Posterior vena cava (tissue), 2 donors: ENCODE results near the gene MYO15B. TPM values are rescaled to one million over a fixed set of nuclear protein-coding genes. Genes with fewer than 3 reads are reported as not detected.

Source experiments
- DNase-seq: peaks from one replicate; pipeline ENCODE4 v3.0.0-alpha.2; 2020; ENCODE audit warnings: low spot score
- intact Hi-C, 2 donors: fragments of 100-400 bp; cut with DNase I; formaldehyde crosslinking; loops; one replicate each; pipeline versions ENCODE4 v1.14.1 to v1.14.2; 2022 to 2023
- total RNA-seq, 2 donors: library from RNA; stranded (reverse); fragmentation: NEBNext Ultra II Directional; extraction: Animal tissue kit (Norgen Biotek cat#: 25700); gene quantifications; one replicate each; pipeline ENCODE4 v1.2.1, GENCODE V29; 2021
- donor health status: DM: yes; HTN: yes; CAD: no.
- donor health status: DM: yes; HTN: yes; CAD: no.

Gene MYO15B
- total RNA-seq, 2 donors from 2014 or later, result 76.5 to 114 TPM

DNA sequence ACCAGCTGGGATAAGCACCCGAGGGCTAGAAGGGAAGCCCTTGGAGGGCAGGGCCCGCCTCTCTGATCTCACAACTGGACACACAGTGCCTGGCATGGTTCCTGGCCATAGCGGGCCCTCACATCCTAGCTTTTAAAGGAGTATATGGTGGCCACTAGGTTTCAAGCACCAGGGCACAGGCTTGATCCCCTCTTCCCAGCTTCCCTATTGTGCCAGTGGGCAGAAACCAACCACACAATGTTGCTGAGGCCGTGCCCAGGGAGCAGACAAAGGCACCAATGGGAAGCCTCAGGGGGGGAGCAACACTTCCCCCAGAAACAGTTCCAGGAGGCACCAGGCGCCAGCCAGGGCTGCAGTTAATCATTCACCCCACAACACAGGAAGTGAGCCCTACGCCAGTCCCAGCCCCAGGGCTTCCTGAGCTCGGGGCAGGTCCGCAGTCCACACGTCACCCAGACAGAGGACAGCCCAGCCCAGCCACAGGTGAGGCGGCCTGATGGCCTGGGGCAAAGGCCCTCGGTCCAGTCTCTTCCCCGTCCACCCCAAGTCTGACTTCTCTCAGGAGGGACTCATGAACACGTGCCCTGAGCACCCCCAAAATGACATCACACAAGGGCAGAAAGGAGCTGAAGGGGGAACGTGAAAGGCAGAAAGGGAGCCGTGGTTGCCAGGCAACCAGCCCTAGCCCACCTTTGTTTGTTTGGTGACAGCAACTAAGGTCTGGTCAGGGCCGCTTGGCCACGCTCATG is 58.5 kb downstream of the MYO15B start:
- intact Hi-C loops, result no loop called here
- peak; percentile 88 for DNase-seq

DNA sequence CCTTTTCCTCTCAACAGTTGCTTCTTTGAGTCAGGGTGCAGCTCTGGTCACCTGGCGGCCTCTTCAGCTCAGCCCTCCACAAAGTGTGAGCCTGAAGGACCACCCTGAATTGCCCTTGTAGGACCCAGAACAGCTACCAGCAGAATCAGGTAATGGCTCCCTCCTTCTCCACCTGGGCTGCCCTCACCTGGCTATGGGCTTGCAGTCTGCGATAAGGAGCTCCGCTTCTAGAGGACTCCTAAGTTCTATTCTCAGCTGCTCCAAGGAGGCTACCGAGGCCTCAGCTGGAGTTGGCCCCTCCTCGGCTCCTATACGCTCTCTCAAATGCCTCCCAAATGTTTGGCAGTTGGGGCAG is 59.0 kb downstream of the MYO15B start:
- no peak for DNase-seq
- intact Hi-C loops, result no loop called here

DNA sequence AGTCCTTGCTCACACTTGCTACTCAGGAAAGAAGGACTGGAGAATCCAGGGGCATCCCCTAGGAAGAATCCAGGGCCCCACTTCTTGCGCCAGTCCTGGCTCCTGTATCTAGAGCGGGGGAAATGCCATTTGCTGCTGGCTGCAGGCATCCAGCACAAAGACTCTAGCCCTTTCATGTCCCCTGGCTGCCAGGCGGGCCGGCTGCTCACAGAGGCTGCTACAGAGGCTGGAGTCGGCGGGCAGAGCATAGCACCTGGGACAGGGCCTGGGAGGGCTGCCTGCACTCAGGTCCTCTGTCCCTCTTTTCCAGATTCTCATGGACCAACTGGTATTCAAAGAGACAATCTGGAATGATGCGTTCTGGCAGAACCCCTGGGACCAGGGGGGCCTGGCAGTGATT is 59.5 kb downstream of the MYO15B start:
- DNase-seq, result peak; percentile 49
- intact Hi-C loops, result no loop called here

DNA sequence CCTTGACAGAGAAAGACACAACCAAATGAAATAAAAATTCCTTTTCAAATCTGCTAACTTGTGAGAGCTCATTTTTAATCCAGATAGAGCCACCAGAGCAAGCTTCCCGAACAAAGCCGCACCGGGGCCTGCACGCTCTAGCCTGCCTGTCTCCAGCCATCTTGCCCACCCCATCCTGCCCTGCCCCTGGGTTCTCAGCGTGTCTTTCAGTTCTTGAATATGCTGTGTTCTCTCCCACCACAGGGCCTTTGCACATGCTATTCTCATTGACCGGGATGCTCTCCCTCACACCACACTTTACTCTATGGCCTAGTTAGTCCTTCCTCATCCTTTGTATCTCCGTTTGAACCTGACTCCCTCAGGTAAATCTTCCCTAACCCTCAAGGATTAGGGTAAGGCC is 60.3 kb downstream of the MYO15B start:
- intact Hi-C loops, result no loop called here
- DNase-seq, result peak; percentile 51

DNA sequence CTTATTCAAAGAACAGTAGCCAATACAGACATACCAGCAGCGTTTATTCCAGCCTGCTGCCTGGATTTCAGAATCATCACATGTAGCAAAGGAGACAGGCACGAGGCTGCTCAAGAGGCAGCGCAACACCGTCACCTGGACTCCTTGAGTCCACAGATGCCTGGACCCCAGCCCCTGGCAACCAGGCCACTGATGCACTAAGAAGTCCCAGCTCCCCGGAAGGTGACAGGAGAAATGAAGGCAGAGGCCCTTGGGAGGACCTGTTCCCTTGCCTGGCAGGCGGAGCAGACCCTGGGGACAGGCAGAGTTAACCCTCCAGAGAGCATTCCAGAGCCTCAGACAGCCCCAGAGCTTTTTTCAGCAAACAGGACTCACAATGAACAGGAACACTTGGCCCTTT is 62.1 kb downstream of the MYO15B start:
- intact Hi-C loops, result no loop called here
- DNase-seq, result peak; percentile 66

DNA sequence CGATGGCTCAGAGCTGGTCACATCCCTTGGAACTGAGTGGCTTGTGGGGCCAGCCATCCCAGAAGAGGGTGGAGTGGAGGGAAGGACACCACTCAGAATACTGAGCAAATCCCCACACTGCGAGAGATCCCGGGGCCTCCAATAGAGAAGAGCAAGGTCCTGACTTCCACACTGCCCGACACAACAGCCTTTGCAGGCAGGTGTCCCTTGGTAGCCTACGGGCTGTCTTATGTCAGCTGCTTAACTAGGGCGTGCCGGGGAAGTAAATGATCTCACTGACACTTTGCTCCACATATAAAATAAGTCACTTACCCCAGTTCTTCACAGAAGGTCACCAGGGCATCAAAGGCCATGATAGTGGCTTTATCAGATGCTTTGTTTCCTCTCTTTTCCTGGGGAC is 63.3 kb downstream of the MYO15B start:
- DNase-seq, result peak; percentile 68
- intact Hi-C loops, result no loop called here

DNA sequence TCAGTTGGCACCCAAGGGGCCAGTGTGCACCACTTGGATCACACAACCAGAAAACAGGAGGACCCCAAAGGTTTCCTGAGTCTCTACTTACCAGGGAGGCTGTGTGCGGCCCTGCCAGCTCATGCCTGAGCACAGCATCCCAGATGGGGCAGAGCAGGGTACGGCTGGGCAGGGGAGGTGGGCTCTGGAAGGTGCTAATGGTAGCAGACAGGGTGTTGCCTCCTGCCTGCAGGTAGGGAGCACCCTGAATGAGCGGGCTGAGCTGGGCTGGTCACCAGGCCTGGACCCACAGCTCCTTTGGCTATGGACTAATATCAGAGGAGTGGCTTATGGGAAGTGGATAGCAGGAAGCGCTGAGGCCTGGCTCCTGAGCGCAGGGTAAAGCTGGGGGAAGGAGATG is 64.7 kb downstream of the MYO15B start:
- intact Hi-C loops, result no loop called here
- DNase-seq, result peak; percentile 49

DNA sequence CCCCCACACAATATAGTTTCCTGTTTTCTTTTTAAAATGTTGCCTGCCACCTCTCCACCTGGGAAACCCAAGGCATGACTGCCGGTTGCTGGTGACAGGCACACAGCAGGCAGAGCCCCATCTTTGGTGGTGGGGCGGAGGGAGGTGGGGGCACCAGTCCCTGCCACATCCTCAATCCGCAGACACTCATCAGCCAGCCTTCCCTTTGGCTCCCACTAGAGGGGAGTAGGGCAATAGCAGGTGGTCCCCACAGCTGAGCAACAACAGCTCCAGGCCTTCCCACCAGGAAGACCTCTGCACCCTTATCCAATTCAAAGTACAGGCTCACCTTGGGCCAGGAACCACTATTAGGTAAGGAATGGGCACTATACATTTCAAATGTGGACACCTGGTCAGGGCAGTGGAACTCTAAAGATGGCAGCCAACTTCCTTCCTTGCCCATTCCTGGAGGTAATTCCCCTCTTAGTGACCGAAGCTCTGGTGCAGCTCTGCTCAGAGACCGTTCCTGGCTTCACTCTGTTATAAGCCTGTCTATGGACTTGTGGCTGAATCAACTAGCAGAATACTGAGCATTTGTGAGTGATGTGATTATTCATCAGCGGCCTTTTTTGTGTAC is 65.4 kb downstream of the MYO15B start:
- DNase-seq, result peak; percentile 32
- intact Hi-C loops, result no loop called here

DNA sequence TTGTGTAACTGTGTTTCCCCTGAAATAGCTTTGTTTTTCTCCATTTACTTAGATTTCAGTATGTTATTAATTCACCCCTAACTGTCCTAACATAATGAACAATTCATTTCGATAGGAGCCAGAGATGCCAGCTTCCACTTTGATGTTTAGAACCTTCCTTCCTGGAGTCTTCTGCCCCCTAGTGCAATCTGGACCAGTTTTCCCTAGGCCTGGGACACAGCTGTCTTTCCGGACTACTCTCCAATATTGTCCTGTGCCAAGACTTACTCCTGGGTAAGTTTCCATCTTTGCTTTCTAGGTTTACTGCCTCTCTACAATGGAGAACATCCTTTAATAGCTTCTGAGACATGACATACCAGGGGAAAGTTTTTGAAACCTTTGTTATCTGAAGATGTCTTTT is 66.6 kb downstream of the MYO15B start:
- peak; percentile 2 for DNase-seq
- intact Hi-C loops, result no loop called here

DNA sequence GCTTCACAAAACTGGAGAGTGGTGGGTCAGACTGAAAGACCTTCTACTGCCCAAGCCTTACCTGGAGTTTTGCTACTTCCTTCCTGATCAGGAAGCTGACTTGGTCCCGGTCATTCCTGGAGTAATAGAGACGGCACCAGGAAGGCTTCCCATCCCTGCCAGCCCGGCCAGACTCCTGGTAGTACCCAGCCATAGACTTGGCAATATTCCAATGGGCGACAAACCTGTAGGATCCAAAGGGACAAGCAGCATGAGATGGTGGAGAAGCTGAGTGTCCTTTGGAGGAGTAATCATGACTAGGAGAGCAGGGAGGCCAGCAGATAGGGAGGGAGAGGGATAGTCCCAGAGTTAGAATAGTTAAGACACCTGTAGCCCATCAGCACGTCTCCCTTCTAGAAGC is 70.6 kb downstream of the MYO15B start:
- intact Hi-C loops, result no loop called here
- peak; percentile 14 for DNase-seq

DNA sequence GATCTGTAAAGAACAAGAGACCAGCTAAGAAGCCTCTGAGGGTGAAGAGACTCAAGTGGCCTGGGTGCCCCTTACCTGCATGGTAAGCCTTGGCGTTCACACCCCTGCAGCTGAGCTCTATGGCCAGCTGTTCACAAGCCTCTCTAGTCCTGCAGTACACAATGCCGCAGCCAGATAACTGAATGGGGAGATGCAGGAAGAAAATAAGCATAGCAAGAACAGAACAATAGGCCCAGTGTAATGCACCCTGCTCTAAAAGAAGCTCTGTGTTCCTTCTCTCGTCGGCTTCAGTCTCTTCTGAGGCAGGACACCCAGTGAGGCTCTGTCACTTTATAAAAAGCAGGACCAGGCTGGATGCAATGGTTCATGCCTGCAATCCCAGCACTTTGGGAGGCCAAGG is 73.9 kb downstream of the MYO15B start:
- intact Hi-C loops, result no loop called here
- peak; percentile 11 for DNase-seq

DNA sequence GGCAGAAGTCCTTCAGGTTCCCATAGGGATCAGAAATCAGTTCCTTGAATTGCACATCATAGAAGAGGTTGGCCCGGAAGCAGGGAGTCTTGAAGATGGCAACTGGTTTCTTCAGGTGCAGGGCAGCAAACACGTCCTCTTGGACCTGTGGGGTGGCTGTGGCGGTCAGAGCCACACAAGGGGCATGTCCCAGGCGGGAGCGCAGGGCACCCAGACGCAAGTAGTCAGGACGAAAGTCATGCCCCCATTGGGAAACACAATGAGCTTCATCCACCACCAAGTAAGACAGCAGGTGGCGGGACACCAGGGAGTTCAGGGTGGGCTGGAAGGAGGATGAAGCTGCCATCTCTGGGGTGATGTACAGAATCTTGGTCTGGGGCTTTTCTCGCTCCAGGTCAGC is 74.9 kb downstream of the MYO15B start:
- DNase-seq, result peak; percentile 64
- intact Hi-C loops, result no loop called here

DNA sequence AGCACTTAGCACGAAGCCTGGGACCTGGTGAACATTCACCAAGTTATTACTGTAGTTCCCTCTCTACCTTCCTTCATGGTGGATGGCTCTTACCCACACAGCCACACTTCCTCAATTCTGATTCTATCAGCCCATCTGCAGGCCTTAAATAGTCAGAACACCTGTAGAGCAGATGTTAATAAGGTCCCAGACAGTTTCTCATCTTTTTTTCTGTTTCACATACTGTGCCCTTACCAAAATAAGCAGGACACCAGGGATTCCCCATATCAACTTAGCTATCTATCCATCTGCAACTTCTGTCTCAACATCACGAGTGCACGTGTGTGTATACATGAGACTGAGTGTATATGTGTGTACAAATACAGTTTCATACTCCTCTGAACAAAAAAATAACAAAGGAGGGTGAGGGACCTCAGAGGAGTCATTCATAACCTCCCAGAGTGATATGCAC is 76.5 kb downstream of the MYO15B start:
- intact Hi-C loops, result no loop called here
- DNase-seq, result no peak

DNA sequence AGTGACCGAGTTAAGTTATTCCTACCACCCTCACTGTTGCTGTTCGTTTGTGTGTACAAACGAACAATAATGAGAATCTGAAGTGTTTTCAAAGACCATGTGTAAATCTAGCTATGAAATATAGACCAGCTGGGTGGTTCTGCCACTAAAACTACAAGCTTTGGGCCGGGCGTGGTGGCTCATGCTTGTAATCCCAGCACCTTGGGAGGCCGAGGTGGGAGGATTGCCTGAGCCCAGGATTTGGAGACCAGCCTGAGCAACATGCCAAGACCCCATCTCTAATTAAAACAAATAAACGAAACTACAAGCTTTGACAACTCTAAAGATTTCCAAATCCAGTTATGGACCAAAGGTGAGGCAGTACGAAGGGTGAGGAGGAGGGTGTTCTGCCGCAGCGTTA is 78.4 kb downstream of the MYO15B start:
- DNase-seq, result peak; percentile 10
- intact Hi-C loops, result no loop called here

DNA sequence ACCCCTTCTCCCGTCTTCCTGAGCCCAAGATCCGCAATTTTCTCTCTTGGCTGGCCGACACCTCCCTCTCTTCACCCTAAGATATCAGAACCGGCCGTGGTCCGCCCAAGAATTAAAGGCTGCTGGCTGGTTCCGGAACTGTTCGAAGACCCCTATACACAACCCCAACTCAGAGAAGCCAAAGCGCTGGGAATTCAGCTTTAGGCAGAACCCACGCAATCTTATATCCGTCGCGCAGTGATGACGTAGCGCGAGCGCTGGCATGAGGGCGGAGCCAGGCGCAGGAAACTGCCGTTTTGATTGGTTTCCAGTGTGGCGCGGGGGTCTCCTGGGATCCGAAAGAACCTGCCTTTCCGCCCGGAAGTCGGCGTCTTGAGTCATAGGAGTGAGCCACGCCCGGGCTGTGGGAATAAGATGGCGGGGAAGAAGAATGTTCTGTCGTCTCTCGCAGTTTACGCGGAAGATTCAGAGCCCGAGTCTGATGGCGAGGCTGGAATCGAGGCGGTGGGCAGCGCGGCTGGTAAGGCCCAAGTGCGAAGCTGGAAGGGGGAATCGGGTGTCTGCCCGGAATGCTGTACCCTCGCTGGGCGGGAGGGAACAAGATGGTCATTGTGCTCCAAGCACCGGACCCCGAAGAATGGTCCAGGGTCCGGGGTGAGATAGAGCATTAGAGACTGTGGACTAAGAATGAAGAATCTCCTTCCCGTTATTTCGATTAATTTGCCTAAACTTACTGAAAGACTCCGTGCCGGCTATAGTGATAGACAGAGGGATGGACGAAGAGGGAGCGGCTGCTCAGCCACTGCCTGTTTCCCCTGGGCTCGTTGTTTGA is 79.6 kb downstream of the MYO15B start, which contains the start of the genes RECQL5 and SAP30BP:
TSS of gene RECQL5 (minus strand) at position 196 of the 832 bp plus-strand sequence. CDS start 597 bp downstream, outside the sequence.
TSS of gene SAP30BP (plus strand) at position 380 of the 832 bp plus-strand sequence. CDS start at position 415, 35 bp downstream.
- intact Hi-C loops, result no loop called here
- peak; percentile 100 for DNase-seq

DNA sequence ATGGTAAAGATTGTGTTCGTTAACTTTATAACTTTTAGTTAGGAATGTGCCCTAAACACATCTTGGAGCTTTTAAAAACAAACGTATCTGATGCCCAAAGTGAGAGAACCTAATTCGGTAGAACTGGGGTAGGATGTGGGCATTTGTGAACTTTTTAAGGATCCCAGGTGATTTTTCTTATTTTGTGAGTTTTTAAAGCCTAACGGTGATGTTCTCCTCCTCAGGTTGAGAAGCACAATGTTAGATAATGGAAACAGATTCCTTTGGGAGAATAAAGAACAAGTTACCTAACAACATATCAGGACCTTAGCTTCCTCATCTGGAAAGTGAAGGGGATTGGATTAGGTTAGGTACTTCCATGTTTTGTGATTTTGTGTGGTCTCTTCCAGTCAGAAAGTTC is 80.2 kb downstream of the MYO15B start:
- intact Hi-C loops, result no loop called here
- no peak for DNase-seq

DNA sequence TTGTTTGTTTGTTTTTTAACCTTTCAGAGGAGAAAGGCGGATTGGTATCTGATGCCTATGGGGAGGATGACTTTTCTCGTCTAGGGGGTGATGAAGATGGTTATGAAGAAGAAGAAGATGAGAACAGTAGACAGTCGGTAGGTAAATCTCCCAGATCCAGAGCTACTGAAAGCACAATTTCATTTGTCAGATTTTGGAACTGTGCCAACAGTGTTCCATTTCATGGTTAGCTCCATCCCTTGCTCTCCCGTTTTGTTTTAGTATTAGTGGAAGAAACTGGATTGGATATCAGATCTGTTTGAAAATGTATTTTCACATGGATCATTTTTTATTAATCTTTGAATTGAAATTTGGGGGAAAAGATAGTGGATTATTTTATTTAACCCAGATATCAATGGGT is 80.9 kb downstream of the MYO15B start:
- intact Hi-C loops, result no loop called here

DNA sequence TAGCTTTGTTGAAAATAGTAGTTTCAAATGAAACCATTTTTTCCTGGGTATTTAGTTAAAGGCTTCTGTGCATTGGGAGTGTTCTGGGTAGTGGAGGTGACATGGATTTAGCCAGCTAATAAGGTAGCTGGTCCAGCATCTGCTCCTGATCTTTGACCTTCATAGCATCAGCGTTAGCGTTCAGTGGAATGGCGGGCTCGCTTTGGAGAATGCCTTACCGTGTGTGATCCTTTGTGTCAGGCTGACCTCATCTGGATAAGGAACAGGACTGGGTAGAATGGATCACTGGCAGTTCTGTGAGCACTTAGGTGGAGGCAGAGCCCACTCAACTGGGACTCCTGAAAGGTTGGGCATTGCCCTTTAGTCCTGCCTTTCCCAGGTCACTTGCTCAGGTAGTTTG is 83.3 kb downstream of the MYO15B start:
- DNase-seq, result peak; percentile 23
- intact Hi-C loops, result no loop called here

More for the DNA sequence above, 80.9 kb downstream of the MYO15B start:
- no peak for DNase-seq

DNA sequence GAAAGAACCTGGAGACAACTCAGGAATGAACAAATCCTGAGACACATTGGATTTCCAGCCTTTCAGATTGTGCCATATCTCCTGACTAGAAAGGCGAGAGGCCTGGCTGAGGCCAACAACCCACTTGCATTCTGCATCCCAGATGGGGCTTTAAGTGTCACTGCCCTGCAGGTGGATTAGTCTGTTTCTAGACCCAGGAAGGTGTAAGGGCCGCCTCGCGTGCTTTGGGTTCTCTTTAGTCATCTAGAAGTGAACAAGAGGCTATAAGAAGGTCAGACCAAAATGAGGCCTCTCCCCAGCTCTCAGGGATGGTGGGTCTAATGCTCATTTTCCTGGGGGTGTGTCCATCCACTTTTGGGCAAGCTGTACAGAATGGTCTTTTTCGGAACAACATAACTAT is 84.4 kb downstream of the MYO15B start:
- peak; percentile 62 for DNase-seq
- intact Hi-C loops, result no loop called here

DNA sequence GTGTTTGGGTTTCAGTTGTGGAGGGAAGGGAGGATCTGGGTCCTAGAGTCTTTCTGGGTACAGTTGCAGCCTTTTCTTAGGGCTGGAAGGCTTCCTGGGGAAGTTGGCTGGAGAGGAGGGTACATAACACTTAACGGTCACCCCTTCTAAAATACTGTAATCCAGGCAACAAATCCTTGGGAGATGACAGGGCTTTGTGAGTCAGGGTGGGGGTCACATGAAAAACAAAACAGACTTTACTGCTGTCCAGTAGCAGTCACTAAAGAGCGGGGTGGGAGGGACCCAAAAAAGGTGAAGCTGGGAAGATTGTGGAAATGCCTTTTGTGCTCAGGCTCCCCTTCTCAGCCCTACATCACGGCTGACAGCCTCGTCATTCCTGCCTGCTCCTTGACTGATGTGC is 85.9 kb downstream of the MYO15B start:
- peak; percentile 13 for DNase-seq
- intact Hi-C loops, result no loop called here
